Endodermal cell (in vitro differentiated cells): Measurements from ENCODE around the gene VSX2. TPM values are rescaled to one million over a fixed set of nuclear protein-coding genes. Genes with fewer than 3 reads are reported as not detected.

Source experiments
- DNase-seq: peaks from one replicate; pipeline ENCODE4 v3.0.0-alpha.2; 2017
- H3K27ac ChIP-seq: 2 replicates; pipeline ENCODE4 v1.5.1; 2013; ENCODE audit warnings: mild to moderate bottlenecking, low read depth, low read length, moderate library complexity
- H3K27me3 ChIP-seq: 2 replicates; pipeline ENCODE4 v1.6.1; 2013; ENCODE audit warnings: mild to moderate bottlenecking, low read length, moderate library complexity; ENCODE audit not compliant: insufficient read depth, control insufficient read depth, poor library complexity, severe bottlenecking
- H3K36me3 ChIP-seq: 2 replicates; pipeline ENCODE4 v1.7.0; 2013; ENCODE audit warnings: mild to moderate bottlenecking, low read length, moderate library complexity; ENCODE audit not compliant: control insufficient read depth, insufficient read depth
- H3K4me1 ChIP-seq: one replicate; pipeline ENCODE4 v1.7.0; 2013; ENCODE audit warnings: low read length; ENCODE audit not compliant: control insufficient read depth, insufficient read depth
- H3K4me3 ChIP-seq: 2 replicates; pipeline ENCODE4 v1.5.1; 2013; ENCODE audit warnings: mild to moderate bottlenecking, low read length, moderate library complexity
- H3K9ac ChIP-seq: 2 replicates; pipeline ENCODE4 v1.6.1; 2013; ENCODE audit warnings: mild to moderate bottlenecking, low read length, moderate library complexity; ENCODE audit not compliant: poor library complexity, severe bottlenecking; ENCODE audit errors: extremely low read depth
- H3K9me3 ChIP-seq: 2 replicates; pipeline ENCODE4 v1.6.1; 2013; ENCODE audit warnings: mild to moderate bottlenecking, low read length, moderate library complexity; ENCODE audit not compliant: control insufficient read depth
- H3K27ac Mint-ChIP-seq: 2 replicates; pipeline ENCODE4 v1.8.0; 2020; ENCODE audit warnings: mixed read lengths
- H3K27me3 Mint-ChIP-seq: 2 replicates; pipeline ENCODE4 v1.8.0; 2021; ENCODE audit warnings: mild to moderate bottlenecking, mixed read lengths; ENCODE audit not compliant: insufficient read depth
- H3K36me3 Mint-ChIP-seq: 2 replicates; pipeline ENCODE4 v1.8.0; 2020; ENCODE audit warnings: low read depth, mixed read lengths
- H3K4me1 Mint-ChIP-seq: 2 replicates; pipeline ENCODE4 v1.8.0; 2020; ENCODE audit warnings: mixed read lengths
- H3K4me3 Mint-ChIP-seq: 2 replicates; pipeline ENCODE4 v1.8.0; 2020; ENCODE audit warnings: mild to moderate bottlenecking, moderate library complexity, mixed read lengths
- H3K9me3 Mint-ChIP-seq: 2 replicates; pipeline ENCODE4 v1.8.0; 2020; ENCODE audit warnings: mild to moderate bottlenecking, mixed read lengths
- WGBS, 2 experiments: methylation state at CpG; one replicate each; pipeline versions ENCODE4 v1.1.5 to v1.1.7; 2013; ENCODE audit warnings: missing lambda C conversion rate in 2 of 2, mixed read lengths in 1 of 2; ENCODE audit not compliant: insufficient coverage in 1 of 2, insufficient read length in 1 of 2; 5-methylcytosine and 5-hydroxymethylcytosine counted together
- total RNA-seq, 2 donors: library from RNA; stranded (reverse); fragmentation: NEBNext Ultra II Directional in 1 of 2; extraction: Animal tissue kit (Norgen Biotek cat#: 25700) in 1 of 2; gene quantifications; 2 replicates in 1 of 2; 3 replicates in 1 of 2; pipeline ENCODE4 v1.2.1, GENCODE V29; 2021
- TF ChIP-seq, protein P1 (sequence below): fragments of 200-600 bp; sonication (generic); conservative IDR thresholded peaks from 2 replicates; pipeline ENCODE4 v1.5.0; 2021; ENCODE audit warnings: antibody characterized with exemption, mild to moderate bottlenecking

Gene VSX2
- total RNA-seq, 2 donors from 2014 or later = not detected

GRCh38 chr14:74235017-74235416, 4.2 kb upstream of the VSX2 start:
- Mint-ChIP-seq H3K27me3 (peaks cover 88% of the 10 kb centered on the region), H3K36me3 (no peaks in the 10 kb centered on the region), H3K4me3 (no peak overlapping the region), H3K27ac (no peak overlapping the region), H3K9me3 (peaks cover 16% of the 10 kb centered on the region), H3K4me1 (no peaks in the 10 kb centered on the region)
- Histone ChIP-seq H3K27me3 (peaks cover 64% of the 10 kb centered on the region), H3K4me3 (no peak overlapping the region), H3K27ac (no peak overlapping the region), H3K36me3 (no peaks in the 10 kb centered on the region), H3K9me3 (peaks cover 6% of the 10 kb centered on the region), H3K9ac (no peak overlapping the region), H3K4me1 (no peaks in the 10 kb centered on the region)
- DNase-seq = no peak
- WGBS, 2 experiments = 60 to 82% methylated on average over 1 to 4 of the region's 4 CpGs
- TF ChIP-seq, protein P1, sequence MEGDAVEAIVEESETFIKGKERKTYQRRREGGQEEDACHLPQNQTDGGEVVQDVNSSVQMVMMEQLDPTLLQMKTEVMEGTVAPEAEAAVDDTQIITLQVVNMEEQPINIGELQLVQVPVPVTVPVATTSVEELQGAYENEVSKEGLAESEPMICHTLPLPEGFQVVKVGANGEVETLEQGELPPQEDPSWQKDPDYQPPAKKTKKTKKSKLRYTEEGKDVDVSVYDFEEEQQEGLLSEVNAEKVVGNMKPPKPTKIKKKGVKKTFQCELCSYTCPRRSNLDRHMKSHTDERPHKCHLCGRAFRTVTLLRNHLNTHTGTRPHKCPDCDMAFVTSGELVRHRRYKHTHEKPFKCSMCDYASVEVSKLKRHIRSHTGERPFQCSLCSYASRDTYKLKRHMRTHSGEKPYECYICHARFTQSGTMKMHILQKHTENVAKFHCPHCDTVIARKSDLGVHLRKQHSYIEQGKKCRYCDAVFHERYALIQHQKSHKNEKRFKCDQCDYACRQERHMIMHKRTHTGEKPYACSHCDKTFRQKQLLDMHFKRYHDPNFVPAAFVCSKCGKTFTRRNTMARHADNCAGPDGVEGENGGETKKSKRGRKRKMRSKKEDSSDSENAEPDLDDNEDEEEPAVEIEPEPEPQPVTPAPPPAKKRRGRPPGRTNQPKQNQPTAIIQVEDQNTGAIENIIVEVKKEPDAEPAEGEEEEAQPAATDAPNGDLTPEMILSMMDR = no peak

GRCh38 chr14:74237441-74237840, 1.8 kb upstream of the VSX2 start:
- H3K4me3 Mint-ChIP-seq = no peak overlapping the region
- H3K27ac Mint-ChIP-seq = no peak overlapping the region
- Histone ChIP-seq H3K27ac (no peak overlapping the region), H3K9ac (no peak overlapping the region), H3K9me3 (no peaks in the 10 kb centered on the region), H3K4me3 (no peak overlapping the region), H3K27me3 (peaks cover 76% of the 10 kb centered on the region), H3K36me3 (no peaks in the 10 kb centered on the region), H3K4me1 (peaks cover 4% of the 10 kb centered on the region)
- DNase-seq = no peak
- peaks cover 93% of the 10 kb centered on the region for H3K27me3 Mint-ChIP-seq
- WGBS, 2 experiments = 97 to 100% methylated on average over 1 to 4 of the region's 4 CpGs
- H3K9me3 Mint-ChIP-seq = peaks cover under 1% of the 10 kb centered on the region
- TF ChIP-seq, protein P1 = no peak
- peaks cover 10% of the 10 kb centered on the region for H3K4me1 Mint-ChIP-seq
- H3K36me3 Mint-ChIP-seq = no peaks in the 10 kb centered on the region

DNA sequence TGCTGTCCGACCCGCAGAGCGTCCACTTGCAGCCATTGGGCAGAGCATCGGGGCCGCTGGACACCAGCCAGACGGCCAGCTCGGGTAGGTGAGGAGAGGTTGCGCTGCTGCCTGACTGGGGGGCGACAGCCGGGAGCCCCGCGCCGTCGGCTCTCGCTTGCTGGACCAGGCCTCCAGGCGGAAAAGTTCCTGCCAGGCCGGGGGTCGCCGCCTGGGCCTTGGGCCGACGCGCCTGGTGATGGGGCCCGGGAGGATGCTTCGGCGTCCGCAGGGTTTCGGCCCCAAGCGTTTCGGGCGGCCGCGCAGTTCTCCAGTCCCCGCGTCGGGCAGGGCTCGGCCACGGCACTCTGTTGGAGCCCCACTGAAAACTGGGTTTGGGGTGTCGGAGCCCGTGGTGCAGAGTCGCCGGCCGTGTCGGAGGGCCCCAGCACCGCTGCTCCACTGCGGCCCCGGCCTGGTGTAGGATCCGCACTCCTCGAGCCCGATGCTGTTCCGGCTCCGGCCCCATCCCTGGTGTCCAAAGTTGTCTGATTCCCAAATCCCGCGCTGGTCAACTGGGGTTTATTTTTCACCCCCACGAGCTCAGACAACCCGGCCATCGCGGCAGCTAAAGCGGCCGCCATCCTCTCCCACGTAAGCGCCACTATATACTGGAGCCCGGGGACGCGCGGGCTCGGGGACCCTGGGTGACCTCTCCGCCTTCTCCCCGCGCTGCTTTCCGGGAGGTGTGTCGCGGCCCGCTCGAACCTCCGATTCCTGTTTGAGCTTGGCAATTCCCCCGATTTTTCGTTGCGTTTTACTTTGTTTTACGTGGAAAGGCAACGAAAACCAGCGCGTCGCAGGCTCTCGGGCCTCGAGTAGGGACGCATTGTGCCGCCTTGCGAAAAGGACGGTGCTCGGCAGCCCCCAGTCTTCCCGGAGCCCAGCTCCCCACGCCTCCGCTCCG, 872 bp downstream of the VSX2 start:
- WGBS, 2 experiments = 2 to 3% methylated on average over 54 to 94 of the region's 94 CpGs
- Histone ChIP-seq H3K36me3 (no peaks in the 10 kb centered on the region), H3K27ac (no peak overlapping the region), H3K4me1 (peaks cover 4% of the 10 kb centered on the region), H3K27me3 (peaks cover 90% of the 10 kb centered on the region), H3K4me3 (no peak overlapping the region), H3K9me3 (no peaks in the 10 kb centered on the region), H3K9ac (no peak overlapping the region)
- no peaks in the 10 kb centered on the region for H3K9me3 Mint-ChIP-seq
- no peaks in the 10 kb centered on the region for H3K36me3 Mint-ChIP-seq
- peaks cover 96% of the 10 kb centered on the region for H3K27me3 Mint-ChIP-seq
- H3K4me3 Mint-ChIP-seq = peak overlapping the region; percentile 47
- H3K27ac Mint-ChIP-seq = no peak overlapping the region
- H3K4me1 Mint-ChIP-seq = peaks cover 15% of the 10 kb centered on the region
- peak; percentile 76 for DNase-seq
- TF ChIP-seq, protein P1 = no peak
